Activated CD4-positive, alpha-beta T cell treated with anti-CD3 and anti-CD28 coated beads, Interleukin-10, Interleukin-2, amounts not matched to agents 100 ng/mL and 50 ng/mL, durations not matched to agents 16 hours and 8 hours (primary cell): ENCODE results near the gene UBE3A.
"Not testable (repeated sequence)": the region's sequence is repeated elsewhere in the genome, so short reads cannot be mapped to it uniquely, and the experiment has no call there.

Experiments used
- DNase-seq: peaks from one replicate; pipeline ENCODE4 v3.0.0-alpha.2; 2020

The UBE3A gene

DNA sequence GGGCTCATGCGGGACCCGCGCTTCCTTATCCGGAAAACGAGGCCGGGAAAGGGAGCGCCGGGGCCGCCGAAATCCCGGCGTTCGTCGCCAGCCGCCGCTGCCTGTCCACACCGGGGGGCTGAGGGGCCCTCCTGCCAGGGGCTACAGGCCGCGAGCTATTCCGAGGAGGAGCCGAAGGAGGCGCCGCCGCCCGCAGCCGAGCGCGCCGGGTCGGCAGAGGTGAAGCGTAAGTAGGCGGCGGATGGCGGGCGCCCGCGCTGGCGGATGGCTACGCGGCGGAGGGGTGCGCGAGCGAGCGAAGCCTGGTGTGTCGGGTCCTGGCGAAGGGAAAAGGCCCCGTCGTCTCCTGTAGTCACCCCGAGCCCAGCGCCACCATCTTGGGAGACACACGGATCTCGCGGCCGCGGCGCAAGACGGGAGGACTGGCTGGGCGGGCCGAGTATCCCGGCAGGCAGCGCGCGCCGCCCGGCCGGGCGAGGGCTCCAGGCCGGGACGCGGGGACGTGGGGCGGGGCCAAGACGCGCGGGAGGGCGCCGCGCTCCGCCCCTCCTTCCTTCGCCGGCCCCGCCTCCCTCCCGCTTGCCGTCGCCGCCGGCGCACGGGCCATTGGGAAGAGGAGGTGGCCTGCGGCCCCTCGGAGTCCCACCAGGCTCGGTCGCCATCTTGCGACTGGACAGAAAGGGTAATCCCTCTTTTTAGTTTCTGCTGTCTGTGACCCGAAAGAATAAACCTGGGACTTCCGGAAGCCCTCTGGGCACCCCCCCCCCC lies at the start of gene UBE3A:
Gene UBE3A (minus strand): TSS at position 424 of the 768 bp plus-strand sequence. CDS start 29,917 bp downstream, outside the sequence.
- peak; percentile 93 for DNase-seq

DNA sequence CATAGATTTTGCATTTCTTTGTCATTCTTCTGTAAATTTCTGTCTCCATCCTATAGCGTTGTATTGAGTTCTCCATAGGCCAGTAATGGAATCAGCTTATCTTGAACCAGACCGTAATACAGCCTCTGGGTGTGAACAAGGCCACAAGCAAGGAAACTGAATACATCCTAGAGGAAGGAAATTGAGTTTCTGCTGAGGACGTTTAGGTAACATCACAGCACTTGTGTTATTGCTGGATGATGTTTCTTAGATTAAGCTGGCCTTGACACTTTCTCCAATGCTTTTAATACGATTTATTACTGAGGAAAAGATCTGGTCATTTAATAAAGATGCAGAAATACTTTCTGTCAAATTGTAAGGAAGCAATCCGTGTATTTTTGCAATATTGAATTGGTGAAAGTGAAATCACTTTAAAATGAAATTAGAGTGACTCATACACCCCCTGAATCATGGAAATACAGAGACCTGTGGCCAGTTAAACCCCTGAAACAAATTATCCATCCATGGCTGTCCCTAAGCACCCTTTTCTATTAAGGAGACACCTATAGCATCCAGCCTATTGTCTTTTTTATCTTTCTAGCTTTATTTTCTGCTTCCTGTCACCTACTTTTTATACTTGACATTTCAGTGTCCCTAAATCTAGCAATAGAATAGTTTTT lies 48.5 kb upstream of the UBE3A start:
- no peak for DNase-seq

DNA sequence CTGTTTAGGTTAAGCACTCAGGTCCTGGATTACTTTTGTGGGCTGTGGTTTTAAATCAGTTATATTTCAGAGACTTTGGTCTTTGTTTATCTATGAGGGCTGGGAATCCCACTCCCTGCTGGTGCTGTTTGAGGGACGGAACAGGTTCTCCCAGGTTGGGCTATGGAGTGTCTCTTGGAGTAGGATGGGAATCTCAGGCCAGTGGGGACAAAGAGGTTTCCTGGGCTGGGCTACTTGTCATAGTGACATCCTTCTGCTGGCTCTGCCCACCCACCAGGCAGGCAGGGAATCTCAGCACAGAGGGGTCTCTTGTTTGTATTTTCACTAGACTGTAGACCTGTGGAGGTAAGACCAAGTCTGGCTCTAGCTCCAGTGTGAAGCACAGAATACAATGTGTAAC lies 47.2 kb upstream of the UBE3A start:
- DNase-seq, result no peak

DNA sequence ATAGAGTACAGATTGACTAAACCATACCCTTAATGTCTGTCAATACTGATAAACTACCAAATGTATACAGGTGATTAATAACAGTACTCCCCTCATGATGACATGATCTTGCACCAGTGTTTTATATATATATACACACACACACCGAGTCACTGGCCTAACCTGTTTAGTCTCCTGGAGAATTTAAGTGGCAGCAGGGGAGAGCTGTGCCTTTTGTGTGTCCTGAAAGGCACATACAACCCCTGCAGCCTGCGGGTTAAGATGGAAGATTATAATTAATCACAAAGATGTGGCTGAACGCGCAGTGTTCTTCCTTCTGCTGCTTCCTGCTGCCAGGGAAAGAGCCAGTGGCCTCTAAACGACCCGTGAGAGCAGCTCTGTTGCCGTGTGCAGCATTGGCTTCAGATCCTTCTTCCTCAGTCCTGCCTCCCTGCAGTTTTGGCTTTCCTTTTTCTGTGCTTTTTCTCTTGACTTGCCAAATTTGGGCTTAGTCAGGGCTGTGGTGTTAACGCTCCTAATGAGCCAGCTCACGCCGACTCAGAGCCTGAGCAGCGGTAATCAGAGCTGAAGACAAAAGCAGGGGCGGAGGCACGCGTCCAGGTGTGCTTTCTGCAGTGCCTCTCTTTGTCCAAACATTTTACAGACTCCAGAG lies 42.5 kb upstream of the UBE3A start:
- DNase-seq, result no peak

DNA sequence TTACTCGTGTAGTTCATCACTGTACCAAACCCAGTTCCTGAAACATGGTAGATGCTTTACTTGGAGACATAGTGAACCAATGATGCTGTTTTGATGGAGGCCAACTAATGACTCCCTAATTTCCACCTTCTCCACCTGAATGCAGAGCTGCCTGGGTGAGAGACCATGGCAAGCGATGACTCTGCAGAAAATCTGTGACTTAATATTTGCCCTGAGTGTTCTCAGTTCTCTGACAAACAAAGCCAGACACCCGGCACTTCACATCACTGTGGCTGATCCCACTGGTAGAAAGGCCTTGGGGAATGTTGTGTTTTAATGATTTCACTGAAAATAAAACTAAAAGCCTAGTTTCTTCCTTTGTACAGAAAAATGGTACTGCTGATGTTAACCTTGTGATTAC lies 39.5 kb upstream of the UBE3A start:
- no peak for DNase-seq

DNA sequence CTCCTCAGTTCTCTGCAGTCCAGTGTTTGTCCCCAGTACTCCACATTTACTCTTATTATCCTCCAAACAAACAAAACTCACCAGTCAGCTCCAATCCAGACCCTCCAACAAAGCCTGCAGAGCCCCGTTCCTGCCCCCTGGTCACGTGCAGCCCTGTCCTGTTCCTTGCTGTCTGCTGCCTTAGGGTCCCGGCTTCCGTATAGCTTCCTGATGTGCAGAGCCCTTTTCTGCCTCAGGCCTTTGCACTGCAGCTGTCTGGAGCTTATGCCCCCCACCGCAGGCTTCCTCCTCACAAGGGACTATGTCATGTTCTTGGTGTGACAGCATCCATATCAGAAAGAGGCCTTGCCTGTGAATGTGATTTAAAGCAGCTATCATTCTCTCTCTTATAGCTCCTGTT lies 39.0 kb upstream of the UBE3A start:
- no peak for DNase-seq

DNA sequence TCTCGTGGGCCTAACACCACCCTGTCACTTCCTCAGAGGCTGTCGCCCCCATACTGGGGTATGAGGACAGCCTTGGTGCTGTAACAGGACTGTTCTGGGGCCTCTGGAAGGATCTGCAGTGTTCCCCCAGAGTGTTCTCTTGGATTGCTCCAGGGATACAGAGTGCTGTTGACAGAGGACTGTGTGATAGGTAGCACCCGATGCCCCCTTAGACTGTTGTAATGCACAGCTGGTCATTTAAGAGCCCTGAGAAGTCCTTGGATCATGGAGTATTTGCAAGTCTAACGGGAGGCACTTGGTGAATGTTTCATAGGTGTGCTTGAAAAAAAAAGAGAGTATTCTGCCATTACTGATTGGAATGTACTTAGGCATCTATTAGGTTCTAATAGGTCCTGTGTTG lies 35.4 kb upstream of the UBE3A start:
- DNase-seq, result no peak

DNA sequence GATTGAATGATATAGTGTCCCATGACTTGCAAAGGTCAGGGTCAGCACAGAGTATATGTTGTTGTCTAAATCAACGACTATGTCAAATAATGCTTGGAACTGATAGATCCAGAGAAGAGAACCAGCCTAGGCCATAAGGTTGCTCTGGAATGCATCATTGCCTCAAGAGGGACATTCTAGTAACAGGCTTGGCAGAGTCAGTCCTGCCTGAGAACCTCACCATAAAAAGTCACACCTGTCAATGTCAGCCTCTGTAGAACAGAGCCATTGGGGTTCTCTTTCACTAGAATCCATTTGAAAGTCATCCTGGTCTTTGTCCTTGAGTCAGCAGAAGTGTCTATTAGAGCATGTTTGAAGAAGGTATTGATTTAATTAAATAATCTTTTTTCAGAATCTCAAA lies 31.4 kb upstream of the UBE3A start:
- DNase-seq, result no peak

DNA sequence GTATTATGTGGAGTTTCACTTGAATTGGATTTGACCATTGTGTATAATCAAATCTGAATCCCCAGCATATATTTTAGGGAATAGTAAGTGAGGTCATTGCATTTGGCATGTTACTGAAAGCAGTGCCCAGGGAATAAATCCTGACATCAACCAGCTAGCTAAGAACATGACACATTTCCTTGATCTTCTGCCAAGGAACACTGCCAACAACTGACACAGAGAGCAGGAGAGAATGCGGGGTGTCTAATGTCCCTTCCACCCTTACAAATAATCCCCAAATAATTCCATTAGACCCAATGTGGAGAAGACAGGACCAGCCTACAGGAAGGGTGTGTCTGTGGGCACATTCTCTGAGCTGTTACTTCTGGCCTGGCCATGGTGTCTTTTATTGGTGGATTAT lies 30.6 kb upstream of the UBE3A start:
- DNase-seq, result no peak

DNA sequence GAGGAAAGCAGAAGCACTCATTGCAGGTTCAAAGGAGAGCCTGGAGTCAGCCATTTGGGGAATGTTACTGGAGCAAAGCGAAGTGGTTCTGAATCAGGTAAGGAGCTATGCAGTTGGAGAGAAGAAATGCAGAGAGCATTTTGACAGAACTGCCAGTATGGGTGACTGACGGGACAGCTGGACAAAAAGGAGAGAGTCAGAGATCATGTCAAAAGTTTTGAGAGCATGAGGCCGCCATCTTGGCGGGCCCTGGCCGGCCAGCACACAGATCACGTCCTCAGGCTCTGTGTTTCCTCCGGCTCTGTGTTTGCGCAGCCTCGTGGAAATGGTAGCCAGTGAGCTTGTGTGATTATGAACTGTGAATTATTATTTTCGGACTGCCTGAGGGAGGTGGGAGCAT lies 29.8 kb upstream of the UBE3A start:
- DNase-seq, result no peak

DNA sequence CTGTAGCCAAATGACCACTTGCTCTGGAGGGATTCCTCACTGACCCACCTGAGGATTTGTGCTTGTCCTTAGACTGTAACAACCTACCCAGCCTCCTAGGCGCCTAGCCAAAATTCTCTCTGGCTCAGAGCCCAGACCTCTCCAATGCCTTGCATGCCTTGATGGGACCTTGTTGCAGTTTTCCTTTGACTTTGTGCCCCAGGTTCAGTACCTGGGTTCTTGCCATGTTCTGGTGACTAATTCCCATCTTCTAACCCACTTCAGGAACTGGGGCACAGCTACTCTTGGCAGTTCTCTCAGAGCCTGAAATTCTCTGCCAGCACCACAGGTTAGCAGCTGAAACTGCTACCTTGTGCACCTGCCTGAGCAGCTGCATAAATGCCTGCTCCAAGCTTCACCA lies 27.0 kb upstream of the UBE3A start:
- DNase-seq, result no peak

DNA sequence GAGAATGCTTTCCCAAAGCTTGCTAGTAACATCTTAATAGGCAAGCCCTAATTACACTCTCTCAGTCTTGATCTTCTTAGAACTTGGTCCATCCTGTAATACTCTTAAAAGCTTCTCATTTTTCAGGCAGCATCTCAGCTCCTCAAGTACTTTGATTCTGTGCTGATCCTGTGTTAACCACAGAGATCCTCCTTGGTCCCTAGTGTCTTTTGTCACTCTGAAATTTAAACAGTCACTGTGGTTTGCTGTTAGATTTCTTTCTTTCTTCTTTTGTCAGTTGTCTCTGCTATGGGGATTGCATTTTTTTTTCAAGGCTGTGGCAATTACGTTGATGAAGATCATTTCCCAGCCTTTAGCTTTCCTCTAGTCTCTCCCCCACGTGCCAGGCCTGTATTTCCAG lies 26.0 kb upstream of the UBE3A start:
- DNase-seq, result no peak

DNA sequence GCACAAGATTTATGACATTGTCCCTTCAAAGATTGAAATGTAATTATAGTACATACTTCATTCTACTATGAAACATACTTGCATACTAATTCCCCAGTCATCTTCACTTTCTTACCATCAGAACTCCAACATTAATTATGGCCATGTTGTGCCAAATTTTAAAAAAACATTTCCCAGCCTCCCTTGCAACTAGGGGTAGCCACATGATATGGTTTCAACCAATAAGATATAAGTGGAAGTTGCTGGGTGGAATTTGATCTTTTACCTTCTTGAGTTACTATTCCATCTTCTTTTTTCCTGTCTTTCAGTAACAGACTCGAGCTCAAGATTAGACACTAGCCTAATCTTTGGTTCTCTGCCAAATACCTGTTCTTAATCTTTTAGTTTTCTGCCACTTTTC lies 25.6 kb upstream of the UBE3A start:
- no peak for DNase-seq

DNA sequence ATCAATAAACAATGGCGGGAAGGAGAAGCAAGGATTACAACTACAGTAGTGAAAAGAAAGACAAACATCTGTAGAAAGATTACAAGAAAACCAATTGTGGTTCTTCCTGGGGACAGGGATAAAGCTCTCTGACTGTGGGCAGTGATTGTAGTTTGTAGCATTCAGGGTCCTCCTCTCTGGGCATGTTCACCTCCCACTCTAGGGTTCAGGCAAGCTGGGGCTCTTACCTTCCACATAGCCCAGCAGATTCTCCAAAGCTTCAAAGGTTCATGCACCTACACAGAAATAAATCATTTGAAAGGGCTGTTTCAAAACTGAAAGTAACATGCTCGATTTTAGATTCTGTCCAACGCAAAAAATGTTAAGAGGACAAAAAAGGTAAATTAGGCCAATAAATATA lies 17.4 kb upstream of the UBE3A start:
- no peak for DNase-seq

DNA sequence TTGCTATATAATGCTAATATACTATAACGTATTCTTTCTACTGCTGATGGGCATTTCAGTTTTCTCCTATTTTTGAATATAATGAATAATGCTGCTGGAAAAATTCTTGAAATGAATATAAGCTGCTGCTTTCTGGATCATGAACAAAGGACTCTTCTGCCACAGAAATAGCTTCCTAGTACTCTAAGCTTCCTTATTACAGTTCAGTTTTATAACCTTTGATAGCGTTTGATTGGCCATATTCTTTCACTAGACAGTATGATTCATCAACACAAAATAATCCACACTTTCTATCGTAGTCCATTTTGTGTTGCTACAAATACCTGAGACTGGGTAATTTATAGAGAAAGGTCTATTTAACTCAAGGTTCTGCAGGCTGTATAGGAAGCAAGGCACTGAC lies 16.4 kb upstream of the UBE3A start:
- DNase-seq, result no peak

DNA sequence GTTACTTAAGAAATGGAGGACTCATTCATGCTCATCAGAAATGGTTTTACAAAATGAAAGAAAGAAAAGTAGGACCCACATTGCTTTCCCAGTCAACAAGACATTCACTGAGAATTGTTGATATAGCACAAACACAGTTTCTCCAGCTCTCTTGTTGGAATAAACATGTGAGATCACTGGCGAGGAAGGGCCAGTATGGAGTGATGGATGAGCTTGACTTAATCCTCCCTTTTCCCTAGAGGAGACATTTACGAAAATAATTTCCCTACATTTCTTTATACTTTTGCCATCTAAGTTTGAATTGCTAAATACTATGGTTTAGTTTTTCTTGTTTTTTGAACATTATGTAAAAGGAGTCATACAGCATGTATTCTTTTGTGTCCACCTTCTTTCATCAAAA lies 15.9 kb upstream of the UBE3A start:
- DNase-seq, result no peak

DNA sequence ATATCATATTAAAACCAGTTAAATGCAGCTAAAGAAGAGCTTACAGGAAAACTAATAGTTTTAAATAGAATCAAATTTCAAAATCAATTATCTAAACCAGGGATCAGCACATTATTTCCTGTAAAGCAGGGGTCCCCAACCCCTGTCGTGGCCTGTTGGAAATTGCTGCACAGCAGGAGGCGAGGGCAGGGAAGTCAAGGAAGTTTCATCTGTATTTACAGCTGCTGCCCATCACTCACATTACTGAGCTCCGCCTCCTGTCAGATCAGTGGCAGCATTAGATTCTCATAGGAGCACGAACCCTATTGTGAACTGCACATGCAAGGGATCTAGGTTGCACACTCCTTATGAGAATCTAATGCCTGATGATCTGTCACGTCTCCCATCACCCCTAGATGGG lies 14.4 kb upstream of the UBE3A start:
- DNase-seq, result not testable (repeated sequence)

DNA sequence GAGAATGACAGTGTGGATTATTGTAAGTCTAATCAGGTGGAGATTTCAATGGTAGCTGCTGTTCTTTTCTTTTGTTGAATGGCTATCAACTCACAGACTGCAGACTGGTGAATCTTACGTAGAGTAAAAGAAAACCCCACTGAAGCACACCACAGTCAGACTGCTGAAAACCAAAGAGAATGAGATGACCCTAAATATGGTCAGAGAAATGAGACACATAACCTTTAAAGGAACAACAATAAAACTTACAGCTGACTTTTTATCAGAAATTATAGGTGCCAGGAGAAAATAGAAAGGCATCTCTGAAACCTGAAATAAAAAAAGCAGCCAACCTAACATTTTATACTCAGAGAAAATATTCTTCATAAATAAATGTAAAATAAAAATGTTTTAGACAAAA lies 12.7 kb upstream of the UBE3A start:
- DNase-seq, result no peak

DNA sequence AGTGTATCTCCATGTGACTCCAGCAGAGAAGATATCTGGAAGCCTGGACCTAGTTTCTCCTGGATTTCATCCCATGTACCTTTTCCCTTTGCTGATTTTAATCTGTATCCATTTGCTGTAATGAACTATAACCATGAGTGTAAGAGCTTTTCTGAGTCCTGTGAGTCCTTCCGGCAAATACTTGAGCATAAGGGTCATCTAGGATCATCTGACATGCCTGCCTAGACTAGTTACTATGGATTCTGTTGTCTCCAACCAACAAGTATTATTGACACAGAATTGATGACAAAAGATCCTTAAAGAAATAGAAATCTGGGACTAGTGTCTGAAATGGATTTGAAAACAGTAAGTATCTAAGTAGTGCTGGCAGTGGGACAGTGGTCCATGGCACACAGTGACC lies 11.3 kb upstream of the UBE3A start:
- DNase-seq, result no peak

DNA sequence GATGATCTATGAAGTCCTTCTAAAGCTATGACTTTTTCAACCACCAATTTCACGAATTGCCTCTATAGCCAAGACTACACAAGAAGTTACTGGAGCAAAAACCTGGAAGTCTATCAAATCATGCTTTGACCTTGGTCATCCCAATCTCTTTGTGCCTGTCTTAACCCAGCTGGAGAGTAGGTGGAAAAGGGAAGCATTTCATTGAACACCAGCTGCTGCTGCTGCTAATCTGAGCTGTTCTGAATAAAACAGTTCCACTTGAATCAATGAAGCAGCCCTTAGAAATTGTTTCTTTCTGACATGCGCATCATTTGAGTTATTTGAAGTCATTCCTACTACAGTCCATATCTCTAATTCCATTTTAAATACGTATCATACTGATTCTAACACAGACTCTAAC lies 7.3 kb upstream of the UBE3A start:
- no peak for DNase-seq

DNA sequence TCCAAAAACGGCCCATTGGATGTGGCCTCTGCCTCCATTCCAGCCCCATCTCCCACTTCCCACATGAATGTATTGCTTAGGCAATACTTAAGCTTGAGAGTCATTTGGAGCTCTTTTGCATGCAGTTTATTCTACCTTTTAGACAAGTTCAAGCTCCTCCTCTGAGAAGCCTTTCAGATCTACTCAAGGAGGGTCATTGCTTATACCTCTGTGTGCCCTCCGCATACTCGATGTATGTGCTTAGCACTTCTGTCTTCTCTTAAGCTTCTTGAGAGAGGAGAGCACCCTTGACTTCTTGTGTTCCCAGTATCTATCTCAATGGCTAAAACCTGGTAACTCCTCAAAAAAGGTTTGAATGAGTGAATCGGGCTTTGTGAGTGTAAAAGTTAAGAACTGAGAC lies 6.6 kb upstream of the UBE3A start:
- no peak for DNase-seq

DNA sequence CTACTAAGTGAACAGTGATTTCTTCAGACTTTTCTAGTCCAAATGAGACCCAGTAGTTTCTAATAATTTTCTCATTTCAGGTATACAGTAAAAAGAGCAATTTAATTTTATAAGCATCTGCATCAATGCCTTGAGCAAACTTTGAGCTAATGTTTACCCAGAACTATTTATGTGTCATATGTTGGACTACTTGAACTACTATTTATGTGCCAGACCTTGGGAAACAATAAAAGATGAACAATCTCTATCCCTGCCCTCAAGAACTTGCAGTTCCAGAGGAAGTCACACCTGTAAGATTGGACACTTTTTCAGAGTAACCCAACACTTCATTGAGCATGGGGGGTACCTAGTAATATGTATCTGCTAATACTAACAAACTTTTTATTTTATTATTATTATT lies 2.3 kb upstream of the UBE3A start:
- DNase-seq, result no peak

DNA sequence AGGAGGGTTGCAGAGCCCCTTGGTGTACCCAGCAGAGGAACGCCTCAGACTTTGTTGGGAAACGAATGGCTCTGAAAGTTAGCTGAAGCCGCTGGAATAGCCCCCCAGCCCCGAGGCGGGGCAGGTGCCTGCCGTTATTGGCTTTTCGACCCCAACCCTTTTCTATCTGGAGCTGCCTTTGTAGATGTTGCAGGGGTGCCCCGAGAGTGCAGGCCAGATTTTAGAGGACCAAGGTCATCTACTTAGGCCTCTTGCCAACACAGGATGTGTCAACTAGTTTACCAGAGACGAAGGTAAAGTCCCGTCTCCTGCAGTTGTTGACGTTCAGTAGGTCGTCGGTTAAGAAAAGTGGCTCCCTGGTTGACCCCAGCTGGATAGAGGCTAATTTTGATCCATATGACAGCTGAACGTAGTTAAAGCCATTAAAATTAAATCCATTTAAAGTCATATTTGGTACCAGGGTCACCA lies 579 bp upstream of the UBE3A start:
- DNase-seq, result no peak
